ENCODE measurements around the gene MBP. TPM values are rescaled to one million over a fixed set of nuclear protein-coding genes. Genes with fewer than 3 reads are reported as not detected.

The MBP gene
- total and polyA plus RNA-seq, 10 of the 15 experiments (the other 5 are each of a cell fraction or from before 2014, with no cell fraction given), result 12.2 to 67.8 (median 42.1) TPM

DNA sequence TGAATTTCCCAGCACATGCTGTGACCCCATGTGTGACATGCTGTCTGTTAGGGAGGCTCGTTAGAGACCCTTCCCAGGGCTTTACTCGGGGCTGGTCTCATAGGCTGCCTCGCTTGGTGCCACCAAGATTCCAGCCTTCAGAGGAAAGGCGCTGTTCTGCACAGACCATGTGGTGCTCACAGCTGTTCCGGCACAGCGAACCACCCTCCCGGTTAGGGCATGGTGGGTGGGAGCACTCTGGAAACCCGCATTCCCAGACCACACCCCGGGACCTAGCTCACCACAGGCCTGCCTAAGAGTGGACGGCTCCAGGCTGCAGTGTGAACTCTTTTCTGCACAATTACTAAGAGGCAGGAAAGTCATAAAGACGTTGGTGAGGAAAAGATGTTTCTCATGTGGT lies 112.0 kb downstream of the MBP start:
- Histone ChIP-seq H3K9me3 (replicated peaks; ENCODE audit: control insufficient read depth, insufficient read depth, low read length) (no peaks in the 10 kb centered on the region), H3K4me1 (ENCODE audit: control insufficient read depth, insufficient read depth, low read length) (no peaks in the 10 kb centered on the region), H3K4me2 (ENCODE audit: control insufficient read depth, insufficient read depth) (no peak overlapping the region), H3K9ac (ENCODE audit: control insufficient read depth, insufficient read depth, low read length) (no peak overlapping the region), H2AFZ (ENCODE audit: control insufficient read depth, low read depth, low read length) (no peak overlapping the region), H3K79me2 (ENCODE audit: control insufficient read depth, insufficient read depth, low read length) (no peaks in the 10 kb centered on the region), H4K20me1 (ENCODE audit: control insufficient read depth, insufficient read depth) (no peaks in the 10 kb centered on the region), H3K27ac (ENCODE audit: control insufficient read depth, insufficient read depth) (no peak overlapping the region), H3K4me3 (no peak overlapping the region), H3K36me3 (ENCODE audit: control insufficient read depth in 2 of 2, insufficient read depth in 2 of 2, low read length in 1 of 2) (peaks cover 10 to 16% of the 10 kb centered on the region in 2 experiments), H3K27me3 (replicated peaks in 1 of 2; ENCODE audit: control insufficient read depth in 2 of 2, insufficient read depth in 2 of 2, low read length in 1 of 2) (no peaks in the 10 kb centered on the region)
- DNase-seq (ENCODE audit: low read depth, low spot score), result no peak
- ATAC-seq, result no peak
- in situ Hi-C loops (cut with MboI) (no loop called here), intact Hi-C loops (cut with micrococcal nuclease; ENCODE audit: unreplicated experiment) (no loop called here)
- RAD21 ChIA-PET (ENCODE audit: unreplicated experiment), result no interaction called here
- SMC1A ChIA-PET (ENCODE audit: uncharacterized antibody, unreplicated experiment), result no interaction called here
- WGBS (ENCODE audit: insufficient coverage, insufficient replicate concordance, low lambda C conversion rate, missing lambda C conversion rate), result 81% methylated on average over 9 of the region's 11 CpGs
- FAIRE-seq, result no peak
- POLR2A ChIA-PET, result no interaction called here
- no TSS peak for BruUV-seq (replicated peaks)
- TF ChIP-seq HDAC6 (IDR thresholded peaks at IDR 0.05; ENCODE audit: unreplicated experiment), result no peak
- no peak for TF ChIP-seq TARDBP (IDR thresholded peaks at IDR 0.05; ENCODE audit: borderline replicate concordance)
- TF ChIP-seq, protein P1, sequence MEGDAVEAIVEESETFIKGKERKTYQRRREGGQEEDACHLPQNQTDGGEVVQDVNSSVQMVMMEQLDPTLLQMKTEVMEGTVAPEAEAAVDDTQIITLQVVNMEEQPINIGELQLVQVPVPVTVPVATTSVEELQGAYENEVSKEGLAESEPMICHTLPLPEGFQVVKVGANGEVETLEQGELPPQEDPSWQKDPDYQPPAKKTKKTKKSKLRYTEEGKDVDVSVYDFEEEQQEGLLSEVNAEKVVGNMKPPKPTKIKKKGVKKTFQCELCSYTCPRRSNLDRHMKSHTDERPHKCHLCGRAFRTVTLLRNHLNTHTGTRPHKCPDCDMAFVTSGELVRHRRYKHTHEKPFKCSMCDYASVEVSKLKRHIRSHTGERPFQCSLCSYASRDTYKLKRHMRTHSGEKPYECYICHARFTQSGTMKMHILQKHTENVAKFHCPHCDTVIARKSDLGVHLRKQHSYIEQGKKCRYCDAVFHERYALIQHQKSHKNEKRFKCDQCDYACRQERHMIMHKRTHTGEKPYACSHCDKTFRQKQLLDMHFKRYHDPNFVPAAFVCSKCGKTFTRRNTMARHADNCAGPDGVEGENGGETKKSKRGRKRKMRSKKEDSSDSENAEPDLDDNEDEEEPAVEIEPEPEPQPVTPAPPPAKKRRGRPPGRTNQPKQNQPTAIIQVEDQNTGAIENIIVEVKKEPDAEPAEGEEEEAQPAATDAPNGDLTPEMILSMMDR (IDR thresholded peaks at IDR 0.05 in 2 of 3, conservative IDR thresholded peaks at IDR 0.05 in 1 of 3; ENCODE audit: control insufficient read depth in 2 of 3, extremely low read depth in 1 of 3, insufficient read depth in 1 of 3, low read depth in 3 of 3, low read length in 3 of 3), result no peak
- TF ChIP-seq SREBF2 (IDR thresholded peaks at IDR 0.05; ENCODE audit: low read length), result no peak
- TF ChIP-seq SMARCA5 (IDR thresholded peaks at IDR 0.05), result no peak
- no peak for TF ChIP-seq DPF2 (IDR thresholded peaks at IDR 0.05)
- TF ChIP-seq, protein P2, sequence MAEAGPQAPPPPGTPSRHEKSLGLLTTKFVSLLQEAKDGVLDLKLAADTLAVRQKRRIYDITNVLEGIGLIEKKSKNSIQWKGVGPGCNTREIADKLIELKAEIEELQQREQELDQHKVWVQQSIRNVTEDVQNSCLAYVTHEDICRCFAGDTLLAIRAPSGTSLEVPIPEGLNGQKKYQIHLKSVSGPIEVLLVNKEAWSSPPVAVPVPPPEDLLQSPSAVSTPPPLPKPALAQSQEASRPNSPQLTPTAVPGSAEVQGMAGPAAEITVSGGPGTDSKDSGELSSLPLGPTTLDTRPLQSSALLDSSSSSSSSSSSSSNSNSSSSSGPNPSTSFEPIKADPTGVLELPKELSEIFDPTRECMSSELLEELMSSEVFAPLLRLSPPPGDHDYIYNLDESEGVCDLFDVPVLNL (IDR thresholded peaks at IDR 0.05; ENCODE audit: low read depth, low read length), result no peak
- no peak for TF ChIP-seq ZBED1 (IDR thresholded peaks at IDR 0.05; ENCODE audit: borderline replicate concordance)
- no peak for TF ChIP-seq E4F1 (IDR thresholded peaks at IDR 0.05; ENCODE audit: borderline replicate concordance, partially characterized antibody)
- TF ChIP-seq FOXK2 (IDR thresholded peaks at IDR 0.05), result no peak
- no peak for TF ChIP-seq SMAD1 (IDR thresholded peaks at IDR 0.05; ENCODE audit: low read depth, partially characterized antibody)
- TF ChIP-seq TCF7 (IDR thresholded peaks at IDR 0.05; ENCODE audit: borderline replicate concordance), result no peak
- CTCF ChIA-PET, result no interaction called here

Data from GM12878 (cell line).